Inflammatory macrophage treated with lipopolysaccharide for 1 hour (primary cell): ENCODE measurements around the gene STAM.
"Not testable (repeated sequence)": the region's sequence is repeated elsewhere in the genome, so short reads cannot be mapped to it uniquely, and the experiment has no call there.

Experiments used
- DNase-seq, 2 donors: peaks; one replicate each; pipeline ENCODE4 v3.0.0-alpha.2; 2020 to 2022

STAM gene

DNA sequence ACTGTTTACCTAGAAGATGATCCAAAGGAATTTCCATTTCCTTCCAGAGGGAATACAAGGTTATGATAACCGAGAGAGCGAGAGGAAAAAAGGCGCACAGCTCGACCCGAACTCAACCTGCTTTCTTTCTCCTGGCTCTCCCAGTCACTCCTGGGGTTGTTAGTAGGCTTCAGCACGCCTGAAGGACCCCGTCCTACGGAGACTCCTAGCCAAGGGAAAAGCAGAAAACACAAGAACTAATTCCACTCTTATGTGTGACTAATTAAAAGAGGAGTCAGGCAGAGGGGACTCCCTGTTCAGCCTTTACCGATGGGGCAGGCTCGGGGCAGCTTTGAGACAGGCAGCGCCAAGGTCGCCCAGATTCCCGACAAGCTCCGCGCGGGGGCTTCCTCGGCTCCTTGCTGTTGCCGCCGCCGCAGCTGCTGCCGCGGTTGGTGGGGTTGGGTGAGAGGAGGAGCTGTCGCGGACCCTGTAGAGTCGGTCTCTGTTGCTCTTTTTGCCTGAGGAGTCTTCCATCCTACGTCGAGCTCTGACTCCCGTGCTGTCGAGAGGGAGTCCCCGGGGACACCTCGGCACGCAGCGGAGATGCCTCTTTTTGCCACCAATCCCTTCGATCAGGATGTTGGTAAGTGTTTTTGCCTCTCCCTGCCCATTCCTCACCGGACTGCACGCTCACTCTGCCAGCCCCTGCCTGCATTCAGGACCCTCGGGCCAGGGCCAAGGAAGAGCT, at the start of gene STAM:
TSS of gene STAM (plus strand) at position 397 of the 730 bp plus-strand sequence. CDS start at position 586, 189 bp downstream.
- peak; percentile 86 to 97 for DNase-seq

DNA sequence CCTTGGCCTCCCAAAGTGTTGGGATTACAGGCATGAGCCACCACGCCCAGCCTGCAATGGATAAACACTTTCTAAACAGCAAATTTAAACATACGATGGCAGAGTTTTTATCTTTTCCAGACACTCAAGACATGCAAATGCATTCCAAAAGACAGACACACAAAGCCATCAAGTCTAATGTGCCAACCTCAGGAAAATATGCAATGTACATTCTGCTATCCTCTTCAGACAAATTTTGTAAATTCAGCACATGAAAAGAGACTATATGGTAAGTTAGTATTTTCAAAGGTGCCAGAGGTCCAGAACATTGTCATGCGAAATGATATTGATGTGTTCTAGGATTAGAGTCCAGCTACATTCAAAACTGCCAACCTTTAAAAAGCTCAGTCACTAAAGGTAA, 46.6 kb upstream of the STAM start:
- DNase-seq, result no peak

DNA sequence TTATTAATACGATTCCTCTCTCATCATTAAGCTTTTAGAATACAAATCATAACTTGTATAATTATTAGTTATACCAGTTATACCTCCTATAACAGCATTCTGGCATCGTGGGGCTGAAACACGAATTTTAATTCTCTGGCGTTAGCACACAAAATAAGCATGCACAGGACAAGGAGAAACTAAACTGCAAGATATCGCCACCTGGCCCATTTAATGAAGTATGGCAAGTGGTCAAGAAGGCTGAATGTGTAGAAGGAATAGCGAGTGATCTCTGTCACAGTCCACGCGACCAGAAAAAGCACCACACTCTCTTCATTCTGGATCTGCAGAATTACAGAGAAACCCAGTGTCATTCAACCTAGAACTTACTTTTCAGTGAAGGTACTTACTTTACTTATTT, 44.9 kb upstream of the STAM start:
- peak in 1 of 2 donors; percentile 8 for DNase-seq

DNA sequence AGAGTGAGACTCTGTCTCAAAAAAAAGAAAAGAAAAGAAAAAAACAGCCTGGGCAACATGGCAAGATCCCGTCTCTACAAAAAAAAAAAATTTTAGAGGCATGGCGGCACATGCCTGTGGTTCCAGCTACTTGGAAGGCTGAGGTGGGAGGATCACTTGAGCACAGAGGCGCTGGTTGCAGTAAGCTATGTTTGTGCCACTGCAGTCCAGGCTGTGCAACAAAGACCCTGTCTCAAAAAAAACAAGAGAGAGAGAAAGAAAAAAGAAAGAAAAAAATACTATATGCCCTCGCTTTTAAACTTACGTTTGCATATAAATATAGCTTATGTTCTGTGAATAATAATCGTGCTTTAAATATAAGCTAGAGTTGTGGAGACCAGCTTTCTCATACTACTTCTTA, 38.0 kb upstream of the STAM start:
- no peak for DNase-seq

DNA sequence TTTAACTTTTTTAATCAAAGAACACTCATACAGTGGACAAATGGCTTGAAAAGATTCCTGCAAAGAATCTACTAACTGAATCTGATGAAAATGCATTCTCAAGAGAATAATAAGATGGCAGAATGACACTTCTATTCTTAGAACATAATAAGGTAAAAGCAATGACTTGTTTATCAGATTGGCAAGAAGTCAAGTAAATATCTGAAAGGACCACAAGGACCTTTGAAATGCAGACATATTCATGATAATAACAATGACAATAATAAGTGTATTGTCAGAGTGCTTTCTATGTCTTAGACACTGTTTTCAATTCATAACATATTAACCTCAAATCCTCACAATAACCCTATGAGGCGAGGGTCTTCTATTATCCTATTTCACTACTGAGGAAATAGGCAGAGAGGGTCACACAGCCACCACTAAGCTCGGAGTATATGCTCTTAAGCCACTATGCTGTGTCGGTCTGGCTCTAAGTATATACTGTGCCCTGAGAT, 37.4 kb upstream of the STAM start:
- DNase-seq, result no peak

DNA sequence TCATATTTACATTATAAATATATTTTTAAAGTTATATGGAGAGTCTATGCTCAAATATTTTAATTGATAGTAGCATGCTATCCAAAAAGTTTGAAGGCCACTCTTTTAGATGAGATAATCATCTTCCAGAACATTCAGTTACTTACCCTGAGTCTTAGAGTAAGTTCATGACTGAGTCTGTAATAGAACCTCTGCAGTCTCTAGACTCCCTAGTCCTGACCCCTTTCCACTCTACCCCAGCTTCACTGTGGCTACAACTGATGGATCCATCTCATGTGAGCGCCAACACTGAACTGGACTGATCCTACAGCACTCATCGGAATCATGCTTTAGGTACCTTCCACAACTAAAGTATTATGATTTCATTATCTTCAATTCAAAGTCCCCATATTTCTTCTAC, 36.9 kb upstream of the STAM start:
- DNase-seq, result no peak

DNA sequence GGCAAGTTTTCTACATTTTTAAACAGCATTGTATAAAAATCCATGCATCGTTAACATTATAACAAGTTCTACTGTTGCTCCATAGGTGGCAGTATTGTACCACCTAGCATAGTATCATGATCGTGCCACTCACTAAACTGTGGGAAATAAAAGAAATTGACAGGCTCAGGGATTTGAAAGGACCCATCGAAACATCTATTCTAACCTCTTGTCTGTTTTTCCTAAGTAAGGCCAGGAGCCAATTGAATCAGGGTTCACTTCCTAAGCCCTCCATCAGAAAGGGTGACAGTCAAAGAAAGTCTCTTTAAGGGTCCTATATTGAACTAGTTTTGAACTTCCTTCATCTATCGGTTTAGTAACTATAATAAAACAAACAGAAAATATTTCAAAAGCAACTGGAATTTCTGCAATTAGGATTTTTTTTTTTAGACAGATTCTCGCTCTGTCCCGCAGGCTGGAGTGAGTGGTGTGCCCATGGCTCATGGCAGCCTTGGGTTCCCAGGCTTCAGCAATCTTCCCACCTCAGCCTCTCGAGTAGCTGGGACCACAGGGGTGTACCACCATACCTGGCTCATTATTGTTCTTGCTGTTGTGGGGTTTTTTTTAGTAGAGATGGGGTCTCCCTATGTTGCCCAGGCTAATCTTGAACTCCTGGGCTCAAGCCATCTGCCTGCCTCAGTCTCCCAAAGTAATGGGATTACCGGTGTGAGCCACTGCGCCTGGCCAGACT, 36.2 kb upstream of the STAM start:
- peak; percentile 44 to 78 for DNase-seq

DNA sequence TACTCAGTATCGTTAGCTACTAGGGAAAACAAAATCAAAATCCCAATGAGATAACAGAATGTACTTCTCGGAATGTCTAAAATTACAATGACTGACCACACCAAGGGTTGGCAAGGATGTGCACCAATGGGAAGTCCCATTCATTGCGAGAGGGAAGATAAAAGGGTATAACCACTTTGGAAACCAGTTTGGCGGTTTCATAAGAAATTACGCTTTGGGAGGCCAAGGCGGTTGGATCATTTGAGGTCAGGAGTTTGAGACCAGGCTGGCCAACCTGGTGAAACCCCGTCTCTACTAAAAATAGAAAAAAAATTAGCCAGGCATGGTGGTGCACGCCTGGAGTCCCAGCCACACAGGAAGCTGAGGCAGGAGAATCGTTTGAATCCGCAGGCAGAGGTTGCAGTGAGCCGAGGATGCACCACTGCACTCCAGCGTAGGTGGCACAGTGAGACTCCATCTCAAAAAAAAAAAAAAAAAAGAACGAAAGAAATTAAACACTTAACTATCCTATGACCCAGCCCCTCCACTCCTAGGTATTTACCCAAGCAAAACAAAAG, 34.4 kb upstream of the STAM start:
- DNase-seq, result no peak

DNA sequence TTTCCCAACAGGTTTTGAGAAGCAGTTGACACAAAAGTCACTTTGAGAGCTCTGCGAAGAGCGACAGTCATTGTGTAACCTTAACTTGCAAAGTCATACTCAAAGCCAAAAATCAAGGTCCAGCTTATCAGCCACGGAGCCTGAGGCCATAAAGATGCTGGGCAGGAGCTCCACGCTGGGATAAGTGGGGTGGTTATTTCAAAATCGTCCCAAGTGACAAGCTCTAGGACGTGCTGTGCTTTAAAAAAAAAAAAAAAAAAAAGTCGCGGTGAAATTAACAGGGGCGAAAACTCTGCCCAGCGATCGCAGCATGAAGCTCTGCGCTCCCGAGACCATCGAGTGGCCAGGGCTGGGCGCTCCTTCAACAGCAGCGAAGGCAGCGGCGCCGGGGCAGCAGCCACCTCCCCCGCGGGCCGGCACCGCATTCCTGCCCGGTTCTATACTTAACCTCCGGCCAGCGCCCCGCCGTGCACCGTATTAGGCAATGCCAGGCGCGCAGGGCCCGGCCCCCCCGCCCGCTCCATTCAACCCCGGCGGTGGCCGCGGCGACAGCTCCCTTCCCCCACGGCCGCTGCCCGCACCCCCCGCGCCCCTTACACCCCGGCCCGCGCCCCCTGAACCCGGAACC, 27.4 kb upstream of the STAM start:
- DNase-seq, result peak; percentile 19 to 39

DNA sequence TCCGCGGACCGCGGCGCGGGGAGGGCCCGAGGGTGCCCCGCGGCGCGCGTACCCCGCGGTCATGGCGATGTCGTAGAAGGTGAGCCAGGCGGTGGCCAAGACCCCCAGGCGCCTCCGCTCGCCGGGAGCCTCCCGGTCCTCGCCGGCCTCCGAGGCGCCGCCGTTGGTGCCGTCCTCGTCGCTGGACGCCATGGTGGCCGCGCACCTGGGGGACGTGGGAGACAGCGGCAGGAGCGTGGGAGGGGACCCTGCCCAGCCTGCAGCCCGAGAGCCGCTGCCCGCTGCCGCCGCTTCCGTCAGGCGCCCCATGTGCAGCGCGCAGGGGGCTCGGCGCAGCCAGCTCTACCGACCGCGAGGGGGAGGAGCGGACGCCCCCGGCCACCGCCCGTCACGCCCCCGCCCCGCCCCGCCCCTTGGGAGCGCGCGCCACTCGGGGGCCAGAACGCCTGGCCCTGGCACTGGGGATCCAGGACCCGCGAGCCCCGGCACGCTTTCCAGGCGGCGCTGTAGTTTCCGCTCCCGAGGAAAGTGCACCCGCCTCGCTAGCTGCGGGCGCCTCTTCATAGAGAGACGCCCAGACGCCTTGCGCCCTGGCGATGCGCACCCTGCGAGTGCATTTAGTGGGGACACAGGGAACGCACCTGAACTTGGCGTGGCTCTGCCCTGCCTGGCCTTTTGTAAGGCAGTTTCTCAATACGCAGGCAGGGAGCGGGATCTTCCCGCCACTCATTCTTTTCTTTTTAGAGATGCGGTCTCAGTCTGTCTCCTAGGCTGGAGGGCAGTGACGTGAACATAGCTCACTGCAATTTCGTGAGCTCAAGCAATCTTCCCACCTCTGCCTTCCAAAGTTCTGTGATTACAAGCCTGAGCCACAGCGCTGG, 26.7 kb upstream of the STAM start, which contains the start of gene HACD1:
TSS of gene HACD1 (minus strand) at position 344 of the 881 bp plus-strand sequence. CDS start at position 309, 35 bp downstream.
- peak; percentile 48 to 55 for DNase-seq

DNA sequence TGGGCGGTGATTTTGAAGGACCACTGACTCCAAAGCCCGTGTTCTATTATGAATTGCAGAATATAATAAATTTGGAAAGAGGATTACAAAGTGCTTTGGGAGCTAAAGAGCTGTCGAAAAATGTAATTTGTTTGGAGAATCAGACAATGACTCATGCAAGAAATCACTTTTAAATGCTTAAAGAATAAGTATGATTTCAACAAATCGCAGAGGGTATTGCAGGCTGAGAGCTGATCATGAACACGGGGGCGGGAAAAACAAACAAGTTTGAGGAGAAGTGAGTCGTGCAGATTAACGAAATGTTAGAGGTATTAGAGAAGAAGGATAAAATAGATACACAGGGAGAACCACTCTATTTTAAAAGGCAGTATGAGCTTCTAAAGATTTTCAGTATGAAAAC, 21.9 kb upstream of the STAM start:
- no peak for DNase-seq

DNA sequence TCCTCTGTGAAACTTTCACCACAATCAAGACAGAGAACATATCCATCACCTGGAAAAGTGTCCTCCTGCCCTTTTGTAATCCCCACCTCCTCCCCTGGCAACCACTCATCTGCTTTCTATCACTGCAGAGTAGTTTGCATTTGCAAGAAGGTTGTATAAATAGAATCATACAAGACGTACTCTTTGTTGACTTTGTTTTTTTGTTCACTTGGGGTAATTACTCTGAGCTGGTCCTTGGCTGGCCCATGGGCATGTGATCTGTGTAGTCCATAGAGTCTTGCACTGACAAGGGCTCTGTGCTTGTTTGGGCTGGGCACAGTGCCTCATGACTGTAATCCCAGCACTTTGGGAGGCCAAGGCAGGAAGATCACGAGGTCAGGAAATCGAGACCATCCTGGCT, 19.0 kb upstream of the STAM start:
- DNase-seq, result no peak

DNA sequence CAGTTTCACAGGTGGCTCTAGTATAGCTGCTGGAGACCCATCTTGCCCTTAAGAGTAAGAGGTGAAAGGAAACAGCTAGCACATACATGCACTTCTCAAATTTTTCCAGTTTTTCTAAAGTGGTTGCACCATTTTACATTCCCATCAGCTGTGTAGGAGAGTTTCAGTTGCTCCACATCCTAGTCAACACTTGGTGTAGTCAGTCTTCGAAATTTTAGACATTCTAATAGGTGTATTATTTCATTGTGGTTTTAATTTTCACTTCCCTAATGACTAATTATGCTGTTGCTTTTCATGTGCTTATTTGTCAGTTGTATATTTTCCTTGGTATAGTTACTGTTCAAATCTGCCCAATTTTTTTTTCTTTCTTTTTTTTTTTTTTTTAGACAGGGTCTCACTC, 17.3 kb upstream of the STAM start:
- peak in 1 of 2 donors; percentile 46 for DNase-seq

DNA sequence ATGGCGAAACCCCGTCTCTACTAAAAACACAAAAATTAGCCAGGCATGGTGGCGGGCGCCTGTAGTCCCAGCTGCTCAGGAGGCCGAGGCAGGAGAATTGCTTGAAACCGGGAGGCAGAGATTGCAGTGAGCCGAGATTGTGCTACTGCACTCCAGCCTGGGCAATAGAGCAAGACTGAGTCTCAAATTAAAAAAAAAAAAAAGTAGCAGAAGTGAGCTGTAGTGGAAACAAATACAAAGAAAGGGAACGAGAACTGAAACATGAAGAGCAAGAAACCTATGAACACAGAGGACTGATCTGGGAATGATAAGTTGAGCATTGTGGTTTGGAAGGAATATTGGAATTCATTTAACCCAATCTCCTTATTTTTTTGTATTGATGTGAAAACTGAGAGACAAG, 11.4 kb upstream of the STAM start:
- not testable (repeated sequence) for DNase-seq

DNA sequence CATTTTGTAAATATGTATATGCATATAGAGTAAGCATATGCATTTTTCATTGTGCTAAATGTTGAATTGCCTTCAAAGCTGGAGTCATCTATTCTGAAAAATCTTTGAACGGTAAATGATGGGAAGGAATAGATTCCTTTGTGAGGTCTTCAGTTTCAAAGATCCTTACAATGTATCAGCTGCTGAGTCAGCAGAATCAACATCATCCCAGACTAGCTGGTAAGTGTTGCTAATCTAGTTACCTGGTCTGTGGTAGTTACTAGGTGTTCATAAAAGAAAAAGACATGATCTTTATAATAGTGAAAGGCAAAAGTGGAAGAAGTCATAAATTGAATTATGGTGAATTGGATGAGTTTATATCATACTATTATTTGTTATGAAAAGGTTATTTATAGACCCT, 10.6 kb upstream of the STAM start:
- no peak for DNase-seq

DNA sequence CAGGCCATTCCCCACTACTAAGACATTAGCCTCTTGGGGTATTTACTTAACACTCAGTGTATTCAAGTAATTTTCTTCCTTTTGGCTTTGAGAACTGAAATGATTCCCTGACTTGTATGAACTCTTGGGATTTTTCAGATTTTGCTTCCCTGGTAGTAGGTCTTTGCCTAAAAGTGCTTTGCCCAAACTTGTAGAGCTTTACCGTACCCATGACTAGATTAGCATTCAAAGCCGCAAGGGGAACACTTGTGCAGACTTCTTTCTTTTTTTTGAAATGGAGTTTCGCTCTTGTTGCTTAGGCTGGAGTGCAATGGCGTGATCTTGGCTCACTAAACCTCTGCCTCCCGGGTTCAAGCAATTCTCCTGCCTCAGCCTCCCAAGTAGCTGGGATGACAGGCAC, 6.1 kb upstream of the STAM start:
- DNase-seq, result no peak

DNA sequence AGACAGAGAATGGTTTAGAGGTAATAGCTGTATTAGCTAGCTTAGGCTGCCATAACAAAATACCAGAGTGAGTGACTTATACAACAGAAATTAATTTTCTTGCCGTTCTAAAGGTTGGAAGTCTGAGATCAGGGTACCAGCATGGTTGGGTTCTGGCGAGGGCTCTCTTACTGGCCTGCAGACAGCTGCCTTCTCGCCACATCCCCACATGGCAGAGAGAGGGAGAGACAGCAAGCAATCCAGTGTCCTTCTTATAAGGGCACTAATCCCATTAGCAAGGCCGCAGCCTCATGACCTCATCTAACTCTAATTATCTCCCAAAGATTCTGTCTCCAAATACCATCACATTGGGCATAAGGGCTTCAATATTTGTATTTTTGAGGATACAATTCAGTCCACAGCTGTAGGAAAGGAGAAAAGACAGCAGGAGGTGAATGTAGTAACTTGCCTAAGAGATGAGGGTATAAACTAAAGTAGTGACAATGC, 3.6 kb upstream of the STAM start:
- no peak for DNase-seq

DNA sequence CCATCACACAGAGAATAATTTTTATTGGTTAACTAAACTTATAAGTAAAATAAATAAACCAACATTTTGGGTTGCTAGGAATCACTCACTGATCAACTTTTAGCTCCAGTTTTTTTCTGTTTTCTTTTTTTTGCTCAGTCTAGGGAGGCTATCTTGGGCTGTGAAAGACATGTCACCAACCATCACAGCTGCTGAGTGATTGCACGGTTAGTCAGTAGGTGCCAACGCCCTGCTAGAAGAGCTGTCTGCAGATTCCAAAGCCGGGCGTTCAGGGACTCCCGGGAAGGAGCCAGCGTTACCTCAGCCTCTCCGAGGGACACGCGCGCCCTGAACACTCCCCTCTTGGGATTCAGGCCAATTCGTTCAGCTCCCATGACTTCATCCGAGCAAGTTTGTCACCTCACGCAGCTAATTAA, 604 bp upstream of the STAM start:
- DNase-seq, result no peak

DNA sequence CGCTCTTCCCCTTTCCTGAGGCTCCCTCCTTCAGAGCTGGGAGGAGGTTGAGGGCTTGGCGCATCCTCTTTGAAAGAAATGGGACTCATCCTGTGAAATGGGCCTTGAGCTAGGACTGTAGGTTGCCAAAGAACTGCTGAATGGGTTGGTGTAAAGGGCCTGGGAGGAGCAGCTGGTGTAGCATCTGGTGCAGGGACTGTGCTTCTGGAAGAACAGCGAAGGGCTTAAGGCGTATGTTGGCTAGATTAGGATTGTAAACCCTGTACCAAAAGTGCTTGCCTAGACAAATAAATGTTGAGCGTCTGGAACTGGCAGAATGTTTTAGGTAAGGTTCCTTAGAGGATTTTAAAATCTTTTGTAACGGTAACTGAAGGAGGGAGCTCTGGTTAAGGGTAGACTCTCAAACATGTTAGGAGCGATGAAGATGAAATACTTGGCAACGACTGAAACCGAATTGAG, 563 bp downstream of the STAM start:
- DNase-seq, result peak in 1 of 2 donors; percentile 20

DNA sequence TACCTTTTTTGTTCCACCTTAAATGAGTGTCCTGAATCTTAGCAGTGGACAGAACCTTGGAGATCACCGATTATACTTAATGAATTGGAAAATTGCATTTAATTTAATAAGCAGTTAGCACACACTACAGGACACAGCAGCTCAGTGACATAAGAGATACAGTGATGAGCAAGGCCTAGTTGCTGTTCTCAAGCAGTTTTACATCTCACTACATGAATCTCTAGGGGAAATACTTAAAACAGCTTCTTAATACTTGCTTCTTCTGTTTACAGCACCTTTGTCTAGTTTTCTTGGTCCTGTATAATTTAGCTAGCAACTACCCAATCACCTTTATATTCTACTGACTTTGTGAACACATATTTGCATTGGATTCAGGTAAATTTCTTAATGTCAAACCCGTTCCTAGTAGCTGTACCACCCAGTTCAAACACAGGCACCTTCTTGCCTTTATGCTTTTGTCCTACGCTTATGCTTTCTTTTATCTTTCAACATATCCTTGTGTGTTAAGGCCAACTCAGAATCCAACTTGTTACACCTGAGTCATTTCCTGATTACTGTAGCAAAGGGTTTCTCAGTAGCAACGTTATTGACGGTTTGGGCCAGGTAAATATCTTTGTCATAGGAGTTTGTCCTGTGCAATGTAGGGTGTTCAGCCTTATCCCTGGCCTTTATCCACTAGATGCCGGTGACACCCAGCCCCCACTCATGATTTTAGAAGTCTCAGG, 1.8 kb downstream of the STAM start:
- DNase-seq, result no peak

DNA sequence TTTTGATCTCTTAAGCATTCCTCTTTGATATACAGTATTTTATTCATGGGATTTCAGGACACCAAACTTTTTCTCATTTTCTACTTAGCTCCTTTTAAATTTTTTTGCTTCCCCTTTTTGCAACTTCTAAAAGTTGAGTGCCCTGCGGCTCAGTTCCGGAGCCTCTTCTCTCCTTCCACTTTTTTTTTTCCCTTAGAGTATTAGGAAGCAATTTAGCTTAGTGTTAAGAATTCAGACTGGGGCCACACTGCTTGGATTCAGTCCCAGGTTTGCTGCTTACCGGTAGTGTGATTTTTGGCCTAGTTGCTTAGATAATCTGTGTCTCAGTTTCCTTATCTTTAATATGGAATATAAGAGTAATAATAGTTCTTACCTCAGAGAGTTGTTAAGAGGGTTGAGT, 3.4 kb downstream of the STAM start:
- peak; percentile 33 to 39 for DNase-seq
